ENCODE measurements around the gene GTPBP1.

Gene GTPBP1

DNA sequence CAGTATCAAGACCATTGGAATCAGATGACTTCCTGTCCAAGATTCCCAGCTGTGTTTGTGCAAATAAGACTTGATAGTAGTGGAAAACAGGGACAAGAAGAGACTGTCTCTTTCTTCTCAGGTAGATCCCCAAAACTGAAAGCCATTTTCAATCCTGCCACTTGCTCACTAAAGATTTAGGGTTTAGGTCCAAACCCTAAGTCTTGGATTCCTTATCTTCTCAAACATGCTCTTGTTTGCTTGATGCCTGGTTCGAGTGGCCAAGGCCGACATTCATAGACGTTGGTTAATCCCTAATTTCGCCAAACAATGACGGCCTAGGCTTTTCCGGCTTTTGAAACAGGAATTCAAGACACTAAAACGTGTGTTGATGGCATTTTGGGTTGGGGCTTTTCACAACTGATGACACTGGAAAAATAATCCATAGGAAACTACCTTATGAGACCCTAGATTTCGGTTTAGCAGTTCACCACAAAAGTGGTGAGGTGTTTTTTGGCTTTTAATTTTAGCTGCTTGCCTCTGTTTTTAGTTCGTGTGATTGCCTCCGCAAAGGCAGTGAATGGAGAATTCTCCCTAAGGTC is 1.0 kb upstream of the GTPBP1 start:
- H3K4me3 ChIP-seq (ENCODE audit: low read length in 2 of 2): peak overlapping the region; percentile 54 to 85
- peaks cover 41% of the 10 kb centered on the region for H3K4me1 ChIP-seq (ENCODE audit: control insufficient read depth, insufficient read depth, low read length)
- H3K9me3 ChIP-seq (ENCODE audit: control insufficient read depth in 2 of 2, low read length in 2 of 2): no peaks in the 10 kb centered on the region
- peaks cover 2 to 5% of the 10 kb centered on the region in 2 donors for H3K36me3 ChIP-seq (ENCODE audit: control insufficient read depth in 2 of 2, insufficient read depth in 2 of 2, low read length in 2 of 2)
- no peaks in the 10 kb centered on the region for H3K27me3 ChIP-seq (ENCODE audit: control insufficient read depth in 1 of 2, insufficient read depth in 2 of 2, low read length in 2 of 2)
- peak overlapping the region; percentile 2 to 7 for H3K9ac ChIP-seq (ENCODE audit: low read length in 2 of 2)
- peak overlapping the region; percentile 80 for H3K27ac ChIP-seq (ENCODE audit: low read length)

DNA sequence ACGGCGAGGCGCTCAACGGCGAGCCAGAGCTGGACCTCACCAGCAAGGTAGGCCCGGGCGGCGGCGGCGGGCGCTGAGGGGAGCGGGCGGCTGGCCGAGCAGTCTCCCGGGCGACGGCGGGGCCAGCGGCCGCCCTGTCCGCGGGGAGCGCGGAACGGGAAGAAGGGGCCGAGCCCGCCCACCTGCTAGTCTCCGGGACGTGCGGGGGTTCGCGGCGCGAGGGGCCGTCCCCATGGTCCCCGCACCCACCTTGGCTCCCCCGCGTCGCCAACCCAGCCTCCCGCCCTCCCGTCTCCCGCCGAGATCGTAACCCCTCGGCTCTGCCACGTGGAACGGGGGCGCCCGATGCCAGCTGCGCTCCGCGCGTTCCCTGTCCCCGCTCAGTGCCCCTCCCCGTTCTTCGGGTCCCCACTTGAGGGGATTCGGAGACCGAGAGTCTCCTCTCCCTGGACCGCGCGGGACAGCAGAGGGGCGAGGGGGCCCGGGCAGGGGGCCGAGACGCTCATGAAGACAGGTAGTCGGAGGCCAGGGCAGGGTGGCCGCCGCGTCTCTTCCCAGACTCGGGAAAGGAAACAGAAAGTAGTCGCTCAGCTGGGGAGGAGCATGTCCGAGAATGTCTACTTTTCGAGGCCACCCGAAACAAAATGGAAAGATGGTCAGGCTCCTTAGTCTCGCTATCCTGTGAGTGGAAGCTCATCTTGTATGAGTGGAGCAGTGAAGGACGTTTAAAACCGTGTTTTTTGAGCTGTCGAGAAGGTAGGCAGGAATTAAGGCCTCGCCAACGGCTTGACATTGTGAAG is 557 bp downstream of the GTPBP1 start:
- Histone ChIP-seq H3K9ac (ENCODE audit: low read length in 2 of 2) (peak overlapping the region; percentile 84 to 89), H3K27me3 (ENCODE audit: control insufficient read depth in 1 of 2, insufficient read depth in 2 of 2, low read length in 2 of 2) (no peaks in the 10 kb centered on the region), H3K36me3 (ENCODE audit: control insufficient read depth in 2 of 2, insufficient read depth in 2 of 2, low read length in 2 of 2) (peaks cover 2 to 11% of the 10 kb centered on the region in 2 donors), H3K9me3 (ENCODE audit: control insufficient read depth in 2 of 2, low read length in 2 of 2) (no peaks in the 10 kb centered on the region), H3K4me1 (ENCODE audit: control insufficient read depth, insufficient read depth, low read length) (peaks cover 32% of the 10 kb centered on the region), H3K4me3 (ENCODE audit: low read length in 2 of 2) (peak overlapping the region; percentile 84 to 85), H3K27ac (ENCODE audit: low read length) (peak overlapping the region; percentile 90)

- Histone ChIP-seq H3K36me3 (ENCODE audit: control insufficient read depth in 2 of 2, insufficient read depth in 2 of 2, low read length in 2 of 2) (peaks cover 2 to 11% of the 10 kb centered on the region in 2 donors), H3K9me3 (ENCODE audit: control insufficient read depth in 2 of 2, low read length in 2 of 2) (no peaks in the 10 kb centered on the region), H3K27me3 (ENCODE audit: control insufficient read depth in 1 of 2, insufficient read depth in 2 of 2, low read length in 2 of 2) (no peaks in the 10 kb centered on the region), H3K9ac (ENCODE audit: low read length in 2 of 2) (peak overlapping the region; percentile 84 to 89), H3K4me3 (ENCODE audit: low read length in 2 of 2) (peak overlapping the region; percentile 84 to 85), H3K4me1 (ENCODE audit: control insufficient read depth, insufficient read depth, low read length) (peaks cover 27% of the 10 kb centered on the region), H3K27ac (ENCODE audit: low read length) (peak overlapping the region; percentile 90)
Observed at GRCh38 chr22:38706901-38707195, 1.1 kb downstream of the GTPBP1 start.

DNA sequence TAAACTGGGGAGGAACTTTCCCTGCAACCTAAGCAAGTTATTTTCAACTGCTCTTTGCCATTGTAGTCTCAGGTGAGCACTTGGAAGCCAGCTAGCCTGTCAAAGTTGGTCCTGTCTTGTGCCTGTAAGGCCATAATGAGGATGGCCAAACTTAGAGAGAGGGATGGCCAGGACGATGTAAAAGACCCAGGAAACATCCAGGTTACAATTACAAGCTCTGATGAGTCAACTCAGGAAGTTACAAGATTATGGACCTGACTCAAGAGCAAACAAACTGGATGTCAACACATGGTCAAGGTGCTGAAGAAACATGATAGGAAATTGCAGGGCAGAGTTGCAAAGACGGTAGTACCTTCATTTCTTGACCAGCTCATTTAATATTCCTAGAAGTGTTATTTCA is 1.6 kb downstream of the GTPBP1 start:
- Histone ChIP-seq H3K36me3 (ENCODE audit: control insufficient read depth in 2 of 2, insufficient read depth in 2 of 2, low read length in 2 of 2) (peaks cover 2 to 14% of the 10 kb centered on the region in 2 donors), H3K4me1 (ENCODE audit: control insufficient read depth, insufficient read depth, low read length) (peaks cover 27% of the 10 kb centered on the region), H3K9ac (ENCODE audit: low read length in 2 of 2) (no peak overlapping the region), H3K27me3 (ENCODE audit: control insufficient read depth in 1 of 2, insufficient read depth in 2 of 2, low read length in 2 of 2) (no peaks in the 10 kb centered on the region), H3K9me3 (ENCODE audit: control insufficient read depth in 2 of 2, low read length in 2 of 2) (no peaks in the 10 kb centered on the region), H3K4me3 (ENCODE audit: low read length in 2 of 2) (peak overlapping the region; percentile 84 to 85), H3K27ac (ENCODE audit: low read length) (no peak overlapping the region)

DNA sequence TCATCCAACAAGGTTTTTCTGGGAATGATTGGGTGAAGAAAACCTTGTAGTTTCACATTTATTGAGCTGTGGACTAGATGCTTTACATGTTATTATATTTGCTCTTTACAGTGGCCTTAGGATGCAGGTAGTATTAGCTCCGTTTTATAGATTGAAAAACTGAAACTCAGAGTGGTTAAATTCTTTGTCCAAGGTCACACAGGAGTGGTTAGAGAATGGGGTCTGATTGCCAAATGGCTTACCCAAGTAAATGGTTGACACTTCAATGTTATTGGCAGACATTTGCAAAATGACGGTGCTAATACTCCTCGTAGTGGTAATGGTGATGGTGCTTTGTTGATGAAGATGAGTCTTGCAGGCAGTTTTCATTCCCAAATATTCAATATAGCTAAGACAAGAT is 2.2 kb downstream of the GTPBP1 start:
- no peaks in the 10 kb centered on the region for H3K9me3 ChIP-seq (ENCODE audit: control insufficient read depth in 2 of 2, low read length in 2 of 2)
- no peak overlapping the region for H3K27ac ChIP-seq (ENCODE audit: low read length)
- H3K4me1 ChIP-seq (ENCODE audit: control insufficient read depth, insufficient read depth, low read length): peaks cover 27% of the 10 kb centered on the region
- no peaks in the 10 kb centered on the region for H3K27me3 ChIP-seq (ENCODE audit: control insufficient read depth in 1 of 2, insufficient read depth in 2 of 2, low read length in 2 of 2)
- H3K9ac ChIP-seq (ENCODE audit: low read length in 2 of 2): no peak overlapping the region
- H3K4me3 ChIP-seq (ENCODE audit: low read length in 2 of 2): peak overlapping the region in 1 of 2 donors; percentile 84
- peaks cover 2 to 16% of the 10 kb centered on the region in 2 donors for H3K36me3 ChIP-seq (ENCODE audit: control insufficient read depth in 2 of 2, insufficient read depth in 2 of 2, low read length in 2 of 2)

DNA sequence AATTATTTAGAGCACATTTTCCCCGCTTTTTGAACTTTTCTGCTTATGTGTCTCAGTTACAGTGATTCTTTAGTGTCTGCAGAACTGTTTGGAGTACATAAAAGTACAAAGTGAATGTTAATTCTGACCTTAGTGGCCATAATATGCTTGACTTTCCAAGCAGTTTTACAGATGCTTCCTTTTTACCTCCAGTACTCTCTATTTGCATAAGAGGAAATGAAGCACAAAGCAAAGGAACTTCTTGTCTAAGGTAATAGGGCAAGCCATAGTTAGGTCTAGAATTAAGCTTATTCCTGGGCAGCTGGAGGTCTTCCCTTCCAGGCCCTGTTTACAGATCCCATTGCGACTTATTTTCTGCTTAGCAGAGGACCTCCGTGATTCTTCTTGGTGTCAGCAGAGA is 3.6 kb downstream of the GTPBP1 start:
- H3K4me1 ChIP-seq (ENCODE audit: control insufficient read depth, insufficient read depth, low read length): peaks cover 27% of the 10 kb centered on the region
- no peaks in the 10 kb centered on the region for H3K9me3 ChIP-seq (ENCODE audit: control insufficient read depth in 2 of 2, low read length in 2 of 2)
- no peak overlapping the region for H3K9ac ChIP-seq (ENCODE audit: low read length in 2 of 2)
- no peaks in the 10 kb centered on the region for H3K27me3 ChIP-seq (ENCODE audit: control insufficient read depth in 1 of 2, insufficient read depth in 2 of 2, low read length in 2 of 2)
- peaks cover 2 to 16% of the 10 kb centered on the region in 2 donors for H3K36me3 ChIP-seq (ENCODE audit: control insufficient read depth in 2 of 2, insufficient read depth in 2 of 2, low read length in 2 of 2)
- H3K27ac ChIP-seq (ENCODE audit: low read length): no peak overlapping the region
- no peak overlapping the region for H3K4me3 ChIP-seq (ENCODE audit: low read length in 2 of 2)

DNA sequence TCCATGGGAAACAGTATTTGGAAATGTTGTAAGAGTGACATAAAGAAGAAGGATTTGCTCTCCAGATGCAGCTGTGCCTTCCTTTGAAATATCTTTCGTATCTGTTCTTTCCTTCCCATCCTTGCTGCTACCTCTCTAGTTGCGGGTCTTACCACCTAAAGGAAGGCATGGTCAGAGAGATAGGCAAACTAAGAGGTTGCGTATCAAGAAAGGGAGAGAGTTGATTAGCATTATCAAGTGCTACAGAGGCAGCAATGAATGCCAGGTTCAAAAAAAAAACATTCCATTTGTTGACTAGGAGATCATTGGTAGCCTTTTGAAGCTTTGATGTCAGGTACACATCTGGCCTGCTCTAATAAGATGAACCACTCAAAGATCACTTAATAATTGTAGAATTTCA is 4.6 kb downstream of the GTPBP1 start:
- Histone ChIP-seq H3K4me3 (ENCODE audit: low read length in 2 of 2) (no peak overlapping the region), H3K9ac (ENCODE audit: low read length in 2 of 2) (no peak overlapping the region), H3K27ac (ENCODE audit: low read length) (no peak overlapping the region), H3K36me3 (ENCODE audit: control insufficient read depth in 2 of 2, insufficient read depth in 2 of 2, low read length in 2 of 2) (peaks cover 2 to 19% of the 10 kb centered on the region in 2 donors), H3K9me3 (ENCODE audit: control insufficient read depth in 2 of 2, low read length in 2 of 2) (no peaks in the 10 kb centered on the region), H3K27me3 (ENCODE audit: control insufficient read depth in 1 of 2, insufficient read depth in 2 of 2, low read length in 2 of 2) (no peaks in the 10 kb centered on the region), H3K4me1 (ENCODE audit: control insufficient read depth, insufficient read depth, low read length) (peaks cover 22% of the 10 kb centered on the region)

GRCh38 chr22:38710866-38711265 is 5.1 kb downstream of the GTPBP1 start:
- H3K27ac ChIP-seq (ENCODE audit: low read length): no peak overlapping the region
- peaks cover 25% of the 10 kb centered on the region for H3K4me1 ChIP-seq (ENCODE audit: control insufficient read depth, insufficient read depth, low read length)
- H3K27me3 ChIP-seq (ENCODE audit: control insufficient read depth in 1 of 2, insufficient read depth in 2 of 2, low read length in 2 of 2): no peaks in the 10 kb centered on the region
- peaks cover 4 to 23% of the 10 kb centered on the region in 2 donors for H3K36me3 ChIP-seq (ENCODE audit: control insufficient read depth in 2 of 2, insufficient read depth in 2 of 2, low read length in 2 of 2)
- H3K9me3 ChIP-seq (ENCODE audit: control insufficient read depth in 2 of 2, low read length in 2 of 2): no peaks in the 10 kb centered on the region
- no peak overlapping the region for H3K9ac ChIP-seq (ENCODE audit: low read length in 2 of 2)
- H3K4me3 ChIP-seq (ENCODE audit: low read length in 2 of 2): no peak overlapping the region

GRCh38 chr22:38712486-38713207 is 6.9 kb downstream of the GTPBP1 start:
- H3K27ac ChIP-seq (ENCODE audit: low read length): no peak overlapping the region
- H3K4me3 ChIP-seq (ENCODE audit: low read length in 2 of 2): no peak overlapping the region
- peaks cover 14 to 39% of the 10 kb centered on the region in 2 donors for H3K36me3 ChIP-seq (ENCODE audit: control insufficient read depth in 2 of 2, insufficient read depth in 2 of 2, low read length in 2 of 2)
- peaks cover 15% of the 10 kb centered on the region for H3K4me1 ChIP-seq (ENCODE audit: control insufficient read depth, insufficient read depth, low read length)
- no peaks in the 10 kb centered on the region for H3K27me3 ChIP-seq (ENCODE audit: control insufficient read depth in 1 of 2, insufficient read depth in 2 of 2, low read length in 2 of 2)
- no peaks in the 10 kb centered on the region for H3K9me3 ChIP-seq (ENCODE audit: control insufficient read depth in 2 of 2, low read length in 2 of 2)
- no peak overlapping the region for H3K9ac ChIP-seq (ENCODE audit: low read length in 2 of 2)

DNA sequence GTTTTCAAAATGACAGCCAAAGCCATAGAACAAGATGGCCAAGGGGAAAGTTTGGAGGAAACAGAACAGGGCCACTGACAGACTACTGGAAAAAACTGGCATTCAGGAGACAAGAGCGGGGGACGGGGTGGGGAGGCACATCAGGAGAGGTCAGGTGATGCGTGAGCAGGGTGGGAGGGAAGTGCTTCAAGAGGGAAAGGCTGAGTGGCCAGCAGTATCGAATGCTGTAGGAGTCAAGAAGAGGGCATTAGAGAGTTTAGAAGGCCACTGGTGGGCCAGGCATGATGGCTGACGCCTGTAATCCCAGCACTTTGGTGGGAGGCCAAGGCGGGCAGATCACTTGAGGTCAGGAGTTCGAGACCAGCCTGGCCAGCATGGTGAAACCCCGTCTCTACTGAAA is 8.2 kb downstream of the GTPBP1 start:
- H3K4me3 ChIP-seq (ENCODE audit: low read length in 2 of 2): no peak overlapping the region
- H3K4me1 ChIP-seq (ENCODE audit: control insufficient read depth, insufficient read depth, low read length): peaks cover 12% of the 10 kb centered on the region
- H3K27me3 ChIP-seq (ENCODE audit: control insufficient read depth in 1 of 2, insufficient read depth in 2 of 2, low read length in 2 of 2): no peaks in the 10 kb centered on the region
- H3K36me3 ChIP-seq (ENCODE audit: control insufficient read depth in 2 of 2, insufficient read depth in 2 of 2, low read length in 2 of 2): peaks cover 14 to 44% of the 10 kb centered on the region in 2 donors
- no peaks in the 10 kb centered on the region for H3K9me3 ChIP-seq (ENCODE audit: control insufficient read depth in 2 of 2, low read length in 2 of 2)
- no peak overlapping the region for H3K9ac ChIP-seq (ENCODE audit: low read length in 2 of 2)
- H3K27ac ChIP-seq (ENCODE audit: low read length): no peak overlapping the region
